GM23248 (cell line): ENCODE measurements around the gene ABCA12.

Source experiments
- EZH2 ChIP-seq: fragments of 200-600 bp; sonication (generic); IDR thresholded peaks from 2 replicates; pipeline ENCODE4 v1.6.1; 2018; ENCODE audit warnings: antibody characterized with exemption, mild to moderate bottlenecking; ENCODE audit not compliant: insufficient read depth, poor library complexity, severe bottlenecking
- EZH2phosphoT487 ChIP-seq: fragments of 200-600 bp; sonication (generic); IDR thresholded peaks from 2 replicates; pipeline ENCODE4 v1.6.1; 2018; ENCODE audit warnings: antibody characterized with exemption, moderate library complexity, mild to moderate bottlenecking, low read depth; ENCODE audit not compliant: insufficient read depth

GRCh38 chr2:215140166-215140707, 1.8 kb upstream of the ABCA12 start:
- no peak for TF ChIP-seq EZH2phosphoT487
- TF ChIP-seq EZH2, result no peak
